GM15510 (cell line): Measurements from ENCODE around the gene HLF.

Experiments used
- POLR2A ChIP-seq: IDR thresholded peaks from 3 replicates; pipeline ENCODE4 v1.6.1; 2011; ENCODE audit warnings: borderline replicate concordance; ENCODE audit not compliant: insufficient read length; ENCODE audit errors: extremely low read depth

HLF gene

DNA sequence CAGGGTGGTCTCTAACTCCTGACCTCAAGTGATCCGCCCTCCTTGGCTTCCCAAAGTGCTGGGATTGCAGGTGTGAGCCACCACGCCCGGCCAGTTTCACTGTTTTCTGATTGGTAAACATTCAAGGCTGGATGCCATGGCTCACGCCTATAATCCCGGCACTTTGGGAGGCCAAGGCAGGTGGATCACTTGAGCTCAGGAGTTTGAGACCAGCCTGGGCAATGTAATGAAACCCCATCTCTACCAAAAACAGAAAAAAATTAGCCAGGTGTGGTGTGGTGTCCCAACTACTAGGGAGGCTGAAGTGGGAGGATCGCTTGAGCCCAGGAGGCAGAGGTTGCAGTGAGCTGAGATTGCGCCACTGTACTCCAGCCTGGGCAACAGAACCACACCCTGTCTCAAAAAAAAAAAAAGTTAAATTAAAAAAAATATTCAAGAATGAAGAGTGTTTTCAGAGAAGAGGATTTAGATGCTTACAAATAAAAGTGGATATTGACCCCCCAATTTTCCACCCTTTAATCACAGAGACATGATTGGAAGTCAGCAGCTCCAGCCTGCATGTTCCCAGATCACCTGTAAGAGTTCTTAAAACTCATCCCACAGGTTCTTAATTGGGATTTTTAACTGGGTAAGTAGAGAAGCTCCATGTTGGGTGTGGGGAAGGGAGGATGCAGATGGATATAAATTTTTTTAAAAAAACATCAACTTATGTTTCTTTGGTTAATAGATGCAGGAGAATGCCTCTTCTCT lies 23.8 kb downstream of the HLF start:
- TF ChIP-seq POLR2A: no peak

DNA sequence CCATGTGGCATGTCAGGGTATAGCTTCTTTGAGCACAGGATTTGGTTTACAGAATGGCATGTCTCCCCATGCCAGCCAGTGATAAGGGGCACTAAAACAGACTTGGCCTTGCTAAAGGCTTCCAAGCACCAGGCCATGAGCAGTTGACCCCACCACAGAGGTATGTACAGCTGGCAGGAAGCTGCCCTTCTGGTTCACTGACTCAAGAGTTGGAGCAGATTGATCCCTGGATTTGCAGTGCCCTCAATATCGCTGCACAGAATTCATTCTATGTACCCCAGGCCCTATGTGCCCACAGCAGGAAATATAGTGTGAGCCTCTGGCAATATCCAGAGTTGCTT lies 24.3 kb downstream of the HLF start:
- TF ChIP-seq POLR2A: no peak

DNA sequence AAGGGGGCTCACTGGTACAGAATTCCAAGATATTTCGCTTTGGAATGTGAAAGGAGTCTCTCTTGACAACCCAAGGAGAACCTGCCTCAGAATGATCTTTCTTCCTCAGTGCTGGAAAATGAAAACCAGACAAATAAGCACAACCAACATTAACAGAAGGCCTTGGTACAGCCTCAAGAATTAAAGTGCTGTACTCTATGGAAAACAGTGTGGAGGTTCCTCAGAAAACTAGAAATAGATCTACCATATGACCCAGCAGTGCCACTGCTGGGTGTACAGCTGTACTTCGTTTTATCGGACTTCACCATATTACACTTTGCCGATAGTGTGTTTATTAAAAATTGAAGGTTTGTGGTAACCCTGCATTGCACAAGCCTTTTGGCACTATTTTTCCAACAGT lies 25.2 kb downstream of the HLF start:
- TF ChIP-seq POLR2A: no peak

DNA sequence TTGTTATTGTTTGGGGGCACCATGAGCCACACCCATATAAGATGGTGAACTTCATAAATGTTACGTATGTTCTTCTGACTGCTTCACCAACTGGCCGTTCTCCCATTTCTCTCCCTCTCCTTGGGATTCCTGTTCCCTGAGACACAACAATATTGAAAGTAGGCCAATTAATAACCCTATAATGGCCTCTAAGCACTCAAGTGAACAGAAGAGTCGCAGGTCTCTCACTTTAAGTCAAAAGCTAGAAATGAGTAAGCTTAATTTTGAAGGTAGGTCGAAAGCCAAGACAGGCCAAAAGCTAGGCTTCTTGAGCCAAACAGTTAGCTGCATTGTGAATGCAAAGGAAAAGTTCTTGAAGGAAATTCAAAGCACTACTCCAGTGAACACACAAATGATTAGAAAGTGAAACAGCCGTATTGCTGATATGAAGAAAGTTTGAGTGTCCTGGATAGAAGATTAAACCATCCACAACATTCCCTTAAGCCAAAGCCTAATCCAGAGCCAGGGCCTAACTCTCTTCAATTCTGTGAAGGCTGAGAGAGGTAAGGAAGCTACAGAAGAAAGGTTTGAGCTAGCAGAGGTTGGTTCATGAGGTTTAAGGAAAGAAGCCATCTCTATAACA lies 25.8 kb downstream of the HLF start:
- no peak for TF ChIP-seq POLR2A

DNA sequence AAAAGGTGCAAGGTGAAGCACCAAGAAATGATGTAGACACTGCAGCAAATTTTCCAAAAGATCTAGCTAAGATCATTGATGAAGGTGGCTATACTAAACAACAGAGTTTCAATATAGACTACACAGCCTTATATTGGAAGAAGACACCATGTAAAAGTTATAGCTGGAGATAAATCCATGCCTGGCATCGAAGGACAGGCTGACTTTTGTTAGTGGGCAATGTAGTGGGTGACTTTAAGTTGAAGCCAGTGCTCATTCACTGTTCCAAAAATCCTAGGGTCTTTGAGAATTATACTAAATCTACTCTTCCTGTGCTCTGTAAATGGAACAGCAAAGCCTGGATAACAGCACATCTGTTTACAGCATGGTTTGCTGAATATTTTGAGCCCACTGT lies 26.4 kb downstream of the HLF start:
- no peak for TF ChIP-seq POLR2A

- TF ChIP-seq POLR2A: no peak
Measured at GRCh38 chr17:55292094-55292493, 27.3 kb downstream of the HLF start.

DNA sequence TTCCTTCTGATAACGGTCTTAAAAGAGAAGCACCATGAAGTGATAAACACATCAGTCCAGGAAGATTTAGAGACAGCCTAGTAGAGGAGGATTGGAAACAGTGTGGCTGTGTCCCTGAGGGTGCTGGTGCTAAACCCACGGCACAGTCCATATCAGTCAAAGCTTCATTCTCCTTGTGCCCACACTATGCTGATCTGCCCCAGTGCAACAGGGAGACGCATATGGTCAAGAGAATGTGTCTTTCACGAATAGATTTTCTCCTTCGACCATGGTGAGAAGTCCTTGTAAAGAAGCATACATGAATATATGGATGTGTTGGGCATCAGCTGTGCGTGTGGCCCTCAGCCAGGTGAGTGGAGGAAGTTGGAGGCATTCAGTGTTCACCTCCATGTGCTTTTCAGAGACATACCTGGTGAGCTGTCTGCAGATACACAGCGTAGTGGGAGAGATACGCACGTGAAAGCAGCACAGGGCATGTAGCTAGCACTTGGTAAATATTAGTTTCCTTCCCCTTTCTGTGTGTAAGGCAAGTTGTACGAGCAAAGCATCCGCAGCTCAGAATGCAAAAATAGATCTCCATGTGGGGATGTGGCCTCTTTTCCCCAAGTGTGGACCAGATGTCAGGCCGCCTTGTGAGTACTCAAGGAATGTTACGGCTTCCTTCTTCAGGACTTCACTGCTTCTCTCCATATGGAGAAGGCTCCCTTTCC lies 29.4 kb downstream of the HLF start:
- TF ChIP-seq POLR2A: no peak

DNA sequence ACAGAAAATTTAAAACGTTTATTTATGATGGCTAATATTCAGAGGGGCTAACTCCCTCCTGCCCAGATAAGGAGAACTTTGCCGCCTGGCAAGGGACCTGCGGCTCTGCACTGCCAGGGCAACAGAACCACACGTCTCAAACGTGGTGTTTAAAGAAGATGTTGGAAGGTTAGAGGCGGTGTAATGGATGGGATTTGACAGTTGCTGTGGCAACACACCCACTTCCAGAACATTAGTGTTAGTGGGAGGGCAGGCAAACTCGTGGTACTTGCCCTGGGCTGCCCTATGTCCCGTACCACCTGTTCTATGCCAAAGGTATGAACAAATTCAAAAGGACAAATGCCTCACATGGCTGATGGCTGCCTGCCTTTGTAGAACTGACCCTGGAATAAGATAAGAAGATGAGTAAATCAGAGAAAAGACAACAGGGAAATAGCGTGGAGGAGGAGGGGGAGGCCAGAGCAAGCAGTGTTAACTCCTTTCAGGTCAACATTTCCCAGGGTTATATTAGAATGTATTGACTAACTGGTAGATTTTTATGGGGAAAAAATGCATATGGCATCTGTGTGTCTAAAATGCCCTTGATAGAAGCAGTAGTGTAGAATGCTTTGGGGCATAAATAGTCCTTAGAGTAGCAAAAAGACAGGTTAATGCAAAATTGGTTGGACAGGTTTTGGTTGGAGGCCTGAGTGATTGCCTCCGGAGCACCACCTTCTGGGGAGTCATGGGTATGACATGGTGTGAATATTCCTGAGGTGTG lies 30.8 kb downstream of the HLF start:
- no peak for TF ChIP-seq POLR2A

- no peak for TF ChIP-seq POLR2A
Measured at GRCh38 chr17:55296171-55296695, 31.5 kb downstream of the HLF start.

DNA sequence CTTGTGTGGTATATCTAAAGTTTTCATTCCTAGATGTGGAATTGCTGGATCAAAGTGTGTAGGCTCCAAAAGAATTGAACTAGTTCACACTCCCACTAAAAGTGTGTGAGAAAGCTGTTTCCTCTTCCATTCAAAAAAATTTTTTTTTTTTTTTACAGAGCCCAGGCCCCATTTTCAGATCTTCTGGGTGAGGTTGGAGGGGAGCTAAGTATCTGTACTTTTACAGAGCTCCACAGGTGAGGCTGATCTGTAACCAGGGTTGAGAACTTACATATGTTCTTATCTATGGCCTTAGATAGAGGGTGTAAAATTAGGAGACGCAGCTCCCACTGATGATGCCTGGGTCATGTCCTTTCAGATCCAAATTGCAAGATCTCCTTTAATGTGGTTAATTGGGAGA lies 31.9 kb downstream of the HLF start:
- no peak for TF ChIP-seq POLR2A

GRCh38 chr17:55298111-55298730 lies 33.5 kb downstream of the HLF start:
- no peak for TF ChIP-seq POLR2A

DNA sequence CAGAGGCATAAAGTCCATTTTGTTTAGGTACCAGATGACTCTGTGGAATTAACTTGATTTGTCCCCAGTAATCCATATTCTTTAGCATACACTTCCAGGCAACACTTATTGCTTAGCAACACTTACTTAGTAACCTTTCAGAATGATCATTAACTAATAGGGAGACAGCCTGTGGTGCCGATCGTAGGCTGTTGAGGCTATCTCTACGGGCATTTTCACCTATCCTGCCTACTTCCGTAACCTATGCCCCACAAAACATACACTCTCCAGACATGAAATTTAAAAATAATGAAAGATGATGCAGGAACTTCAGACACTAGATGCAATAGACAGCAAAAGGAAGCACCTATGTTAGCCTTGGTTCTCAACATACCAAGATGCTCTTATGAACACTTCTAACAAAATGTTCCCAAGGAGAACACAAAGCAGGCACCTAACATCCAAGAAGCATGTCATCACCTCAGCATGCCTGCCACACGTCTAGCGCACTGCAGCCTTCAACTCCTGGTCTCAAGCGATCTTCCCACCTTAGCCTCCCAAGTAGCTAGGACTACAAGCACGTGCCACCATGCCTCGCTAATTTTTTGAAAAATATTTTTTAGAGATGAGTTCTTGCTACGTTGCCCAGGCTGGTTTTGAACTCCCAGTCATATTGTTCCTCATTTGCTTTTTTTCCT lies 34.5 kb downstream of the HLF start:
- no peak for TF ChIP-seq POLR2A

GRCh38 chr17:55299890-55300289 lies 35.1 kb downstream of the HLF start:
- TF ChIP-seq POLR2A: no peak
